ENCODE measurements around the gene STOML2.
A peak's percentile ranks its signal among the peaks of the same experiment; 100 is the strongest.

- TF ChIP-seq CTCF (IDR thresholded peaks at IDR 0.05) (no peak), POLR2A (IDR thresholded peaks at IDR 0.05) (no peak), POLR2AphosphoS5 (IDR thresholded peaks at IDR 0.05; ENCODE audit: insufficient read depth in 1 of 2, low read depth in 1 of 2) (peak; percentile 86 to 95)
Observed at GRCh38 chr9:35079426-35080341, 23.2 kb downstream of the STOML2 start, which contains the start of gene FANCG.
